GM23338 (cell line): Measurements from ENCODE around the gene SDR42E1. TPM values are rescaled to one million over a fixed set of nuclear protein-coding genes. Genes with fewer than 3 reads are reported as not detected.

Experiments
- ATAC-seq: fragments of 200-7000 bp; cut with Tn5 transposase; 3 replicates; pipeline ENCODE4 v1.9.1; 2020
- DNase-seq: peaks from one replicate; pipeline ENCODE4 v3.0.0-alpha.2; 2015; ENCODE audit warnings: low spot score
- H2AFZ ChIP-seq: fragments of 200-600 bp; sonication (generic); 2 replicates; pipeline ENCODE4 v1.8.0; 2016; ENCODE audit warnings: antibody characterized with exemption, mild to moderate bottlenecking, moderate library complexity
- H3F3A ChIP-seq: fragments of 200-600 bp; sonication (generic); replicated peaks from 2 replicates; pipeline ENCODE4 v1.8.0; 2017; ENCODE audit warnings: antibody characterized with exemption, mixed run types, low read depth
- H3K27ac ChIP-seq: fragments of 200-600 bp; sonication (generic); 2 replicates; pipeline ENCODE4 v1.6.1; 2016; ENCODE audit warnings: low read depth
- H3K27me3 ChIP-seq: fragments of 200-600 bp; sonication (generic); 2 replicates; pipeline ENCODE4 v1.8.0; 2016; ENCODE audit warnings: mild to moderate bottlenecking, mixed run types, moderate library complexity; ENCODE audit not compliant: insufficient read depth
- H3K36me3 ChIP-seq: fragments of 200-600 bp; sonication (generic); 2 replicates; pipeline ENCODE4 v1.8.0; 2016; ENCODE audit warnings: mild to moderate bottlenecking; ENCODE audit not compliant: insufficient read depth
- H3K4me1 ChIP-seq: fragments of 200-600 bp; sonication (generic); 2 replicates; pipeline ENCODE4 v1.8.0; 2016; ENCODE audit warnings: mild to moderate bottlenecking, moderate library complexity; ENCODE audit not compliant: insufficient read depth
- H3K4me2 ChIP-seq: fragments of 200-600 bp; sonication (generic); 2 replicates; pipeline ENCODE4 v1.7.1; 2017; ENCODE audit warnings: mixed run types
- H3K4me3 ChIP-seq: fragments of 200-600 bp; sonication (generic); 2 replicates; pipeline ENCODE4 v1.6.1; 2016; ENCODE audit warnings: mixed run types
- H3K79me2 ChIP-seq: fragments of 200-600 bp; sonication (generic); replicated peaks from 2 replicates; pipeline ENCODE4 v1.8.0; 2017; ENCODE audit warnings: mild to moderate bottlenecking; ENCODE audit not compliant: insufficient read depth
- H3K9me2 ChIP-seq: fragments of 200-600 bp; sonication (generic); 2 replicates; pipeline ENCODE4 v1.8.0; 2017; ENCODE audit not compliant: insufficient read depth
- H4K20me1 ChIP-seq: fragments of 200-600 bp; sonication (generic); replicated peaks from 2 replicates; pipeline ENCODE4 v1.8.0; 2017; ENCODE audit warnings: mild to moderate bottlenecking; ENCODE audit not compliant: insufficient read depth
- H3K27ac Mint-ChIP-seq: 2 replicates; pipeline ENCODE4 v1.8.0; 2020; ENCODE audit warnings: inconsistent platforms, mild to moderate bottlenecking, moderate library complexity, mixed read lengths
- H3K27me3 Mint-ChIP-seq: 3 replicates; pipeline ENCODE4 v1.8.0; 2022; ENCODE audit warnings: low read depth, mild to moderate bottlenecking, moderate library complexity, mixed read lengths, inconsistent platforms; ENCODE audit not compliant: insufficient read depth, poor library complexity
- H3K36me3 Mint-ChIP-seq: 3 replicates; pipeline ENCODE4 v1.8.0; 2021; ENCODE audit warnings: low read depth, mild to moderate bottlenecking, inconsistent platforms, moderate library complexity, mixed read lengths
- H3K4me1 Mint-ChIP-seq: 3 replicates; pipeline ENCODE4 v1.8.0; 2020; ENCODE audit warnings: mild to moderate bottlenecking, inconsistent platforms, mixed read lengths
- H3K4me3 Mint-ChIP-seq: 3 replicates; pipeline ENCODE4 v1.8.0; 2021; ENCODE audit warnings: moderate library complexity, mild to moderate bottlenecking, inconsistent platforms, mixed read lengths
- H3K9me3 Mint-ChIP-seq: 3 replicates; pipeline ENCODE4 v1.8.0; 2020; ENCODE audit warnings: moderate library complexity, mild to moderate bottlenecking, inconsistent platforms, mixed read lengths
- CREB1 ChIP-seq: fragments of 250-450 bp; sonication (Bioruptor Pico); IDR thresholded peaks from 2 replicates; pipeline ENCODE4 v1.5.0; 2020; ENCODE audit warnings: low read depth, mild to moderate bottlenecking, moderate library complexity
- ETS1 ChIP-seq: IDR thresholded peaks from 2 replicates; pipeline ENCODE4 v1.6.1; 2016; ENCODE audit warnings: antibody characterized with exemption
- EZH2 ChIP-seq: fragments of 200-600 bp; sonication (generic); IDR thresholded peaks from one replicate; pipeline ENCODE4 v1.8.0; 2017; ENCODE audit warnings: antibody characterized with exemption, mild to moderate bottlenecking, low read depth; ENCODE audit not compliant: unreplicated experiment
- EZH2phosphoT487 ChIP-seq: fragments of 200-600 bp; sonication (generic); IDR thresholded peaks from one replicate; pipeline ENCODE4 v1.8.1; 2018; ENCODE audit warnings: antibody characterized with exemption; ENCODE audit not compliant: unreplicated experiment
- JUNB ChIP-seq: IDR thresholded peaks from one replicate; pipeline ENCODE4 v1.6.1; 2016; ENCODE audit warnings: antibody characterized with exemption; ENCODE audit not compliant: unreplicated experiment
- NANOG ChIP-seq: IDR thresholded peaks from 2 replicates; pipeline ENCODE4 v1.6.1; 2016; ENCODE audit warnings: antibody characterized with exemption, borderline replicate concordance
- POLR2AphosphoS5 ChIP-seq: IDR thresholded peaks from 2 replicates; pipeline ENCODE4 v1.6.1; 2016; ENCODE audit warnings: antibody characterized with exemption, low read depth
- REST ChIP-seq: IDR thresholded peaks from one replicate; pipeline ENCODE4 v1.6.1; 2018; ENCODE audit warnings: antibody characterized with exemption; ENCODE audit not compliant: unreplicated experiment
- STAT1 ChIP-seq: IDR thresholded peaks from one replicate; pipeline ENCODE4 v1.6.1; 2016; ENCODE audit warnings: antibody characterized with exemption; ENCODE audit not compliant: unreplicated experiment
- ZNF114 ChIP-seq: fragments of 250-450 bp; sonication (Bioruptor Pico); IDR thresholded peaks from 2 replicates; pipeline ENCODE4 v1.5.0; 2020; ENCODE audit warnings: mild to moderate bottlenecking, moderate library complexity
- ZNF331 ChIP-seq: fragments of 250-450 bp; sonication (Bioruptor Pico); IDR thresholded peaks from 2 replicates; pipeline ENCODE4 v1.5.0; 2020; ENCODE audit warnings: low read depth, mild to moderate bottlenecking, moderate library complexity
- ZNF462 ChIP-seq: fragments of 250-450 bp; sonication (Bioruptor Pico); IDR thresholded peaks from 2 replicates; pipeline ENCODE4 v1.5.0; 2020; ENCODE audit warnings: mild to moderate bottlenecking, moderate library complexity
- polyA plus RNA-seq: library from polyadenylated mRNA; unstranded; fragments of >200 nt; fragmentation: Nextera tagmentation; extraction: Ambion mirVana; gene quantifications from 2 replicates; pipeline ENCODE4 v1.2.1, GENCODE V29; 2016
- total RNA-seq: library from RNA; depleted of rRNA; stranded (reverse); fragments of >200 nt; shearing (Covaris generic); gene quantifications from 2 replicates; pipeline ENCODE4 v1.2.3, GENCODE V29; 2014
- TF ChIP-seq, protein P1 (sequence below), 2 experiments: fragments of 200-600 bp in 1 of 2; sonication (generic) in 1 of 2; conservative IDR thresholded peaks; 2 replicates each; pipeline versions ENCODE4 v1.5.1 to v1.6.1; 2016 to 2017; ENCODE audit warnings: antibody characterized with exemption in 2 of 2, low read depth in 2 of 2, mild to moderate bottlenecking in 2 of 2, moderate library complexity in 1 of 2

Gene SDR42E1
- total and polyA plus RNA-seq, 2 experiments from 2014 or later, result 0.03 TPM; not detected in 1

DNA sequence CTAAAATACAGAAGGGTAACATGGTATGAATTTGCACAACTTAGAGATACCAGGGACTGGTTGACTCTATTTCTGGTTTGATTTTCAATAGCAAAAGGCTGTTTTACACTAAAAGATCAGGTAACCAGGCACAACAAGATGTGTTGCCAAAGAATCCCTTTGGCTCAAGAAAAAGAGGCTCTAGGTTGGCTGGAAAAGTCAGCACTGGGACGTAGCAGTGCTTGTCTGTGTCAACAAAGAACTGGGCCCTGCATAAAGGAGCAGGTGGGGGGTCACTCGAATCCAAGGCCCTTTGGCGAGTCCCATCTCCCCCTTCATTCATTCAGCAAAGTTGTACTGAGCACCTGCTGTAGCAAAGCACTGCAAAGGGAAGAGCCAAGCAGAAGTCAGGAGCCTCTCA lies 18.4 kb downstream of the SDR42E1 start:
- no peaks in the 10 kb centered on the region for H3F3A ChIP-seq
- no peak overlapping the region for H3K4me2 ChIP-seq
- Mint-ChIP-seq H3K27ac (no peak overlapping the region), H3K27me3 (peaks cover 2% of the 10 kb centered on the region), H3K36me3 (no peaks in the 10 kb centered on the region), H3K9me3 (no peaks in the 10 kb centered on the region; the same call in 2 of the 3 replicates), H3K4me3 (no peak overlapping the region), H3K4me1 (peaks cover 17% of the 10 kb centered on the region)
- peak overlapping the region; percentile 1; the same call in 1 of the 2 replicates for H2AFZ ChIP-seq
- no peaks in the 10 kb centered on the region for H4K20me1 ChIP-seq
- no peak for DNase-seq
- H3K79me2 ChIP-seq, result no peaks in the 10 kb centered on the region
- no peaks in the 10 kb centered on the region for H3K36me3 ChIP-seq
- H3K4me1 ChIP-seq, result no peaks in the 10 kb centered on the region
- TF ChIP-seq CREB1 (CRISPR knock-in tag) (no peak), REST (no peak), NANOG (no peak), ZNF331 (no peak), EZH2phosphoT487 (no peak), JUNB (no peak), ETS1 (no peak), EZH2 (no peak), STAT1 (no peak), ZNF462 (CRISPR knock-in tag) (no peak), ZNF114 (CRISPR knock-in tag) (no peak), POLR2AphosphoS5 (no peak)
- TF ChIP-seq, protein P1, sequence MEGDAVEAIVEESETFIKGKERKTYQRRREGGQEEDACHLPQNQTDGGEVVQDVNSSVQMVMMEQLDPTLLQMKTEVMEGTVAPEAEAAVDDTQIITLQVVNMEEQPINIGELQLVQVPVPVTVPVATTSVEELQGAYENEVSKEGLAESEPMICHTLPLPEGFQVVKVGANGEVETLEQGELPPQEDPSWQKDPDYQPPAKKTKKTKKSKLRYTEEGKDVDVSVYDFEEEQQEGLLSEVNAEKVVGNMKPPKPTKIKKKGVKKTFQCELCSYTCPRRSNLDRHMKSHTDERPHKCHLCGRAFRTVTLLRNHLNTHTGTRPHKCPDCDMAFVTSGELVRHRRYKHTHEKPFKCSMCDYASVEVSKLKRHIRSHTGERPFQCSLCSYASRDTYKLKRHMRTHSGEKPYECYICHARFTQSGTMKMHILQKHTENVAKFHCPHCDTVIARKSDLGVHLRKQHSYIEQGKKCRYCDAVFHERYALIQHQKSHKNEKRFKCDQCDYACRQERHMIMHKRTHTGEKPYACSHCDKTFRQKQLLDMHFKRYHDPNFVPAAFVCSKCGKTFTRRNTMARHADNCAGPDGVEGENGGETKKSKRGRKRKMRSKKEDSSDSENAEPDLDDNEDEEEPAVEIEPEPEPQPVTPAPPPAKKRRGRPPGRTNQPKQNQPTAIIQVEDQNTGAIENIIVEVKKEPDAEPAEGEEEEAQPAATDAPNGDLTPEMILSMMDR (conservative IDR thresholded peaks at IDR 0.05; ENCODE audit: low read depth in 2 of 2), result no peak
- H3K27ac ChIP-seq, result no peak overlapping the region
- H3K4me3 ChIP-seq, result no peak overlapping the region
- no peaks in the 10 kb centered on the region for H3K27me3 ChIP-seq
- no peaks in the 10 kb centered on the region for H3K9me2 ChIP-seq
- no peak for ATAC-seq
